Tibial nerve (tissue), 4 donors: ENCODE results near the gene WWTR1.

Experiments used
- EP300 ChIP-seq, 2 donors: sonication (generic); formaldehyde crosslinking; IDR thresholded peaks; one replicate each; pipeline ENCODE4 v1.6.1; 2017; ENCODE audit warnings: antibody characterized with exemption in 2 of 2, mild to moderate bottlenecking in 1 of 2
- POLR2A ChIP-seq, 2 donors: fragments of 450-650 bp; IDR thresholded peaks; one replicate each; pipeline ENCODE4 v1.6.1; 2017; ENCODE audit warnings: antibody characterized with exemption in 2 of 2, mild to moderate bottlenecking in 2 of 2, moderate library complexity in 2 of 2
- TF ChIP-seq, protein P1 (sequence below), 5 experiments: fragments of 200-600 bp in 3 of 5; fragments of 450-650 bp in 2 of 5; sonication (generic) in 3 of 5; IDR thresholded peaks; one replicate each; pipeline ENCODE4 v1.5.1; 2016 to 2019; ENCODE audit warnings: antibody characterized with exemption in 5 of 5, mild to moderate bottlenecking in 3 of 5, moderate library complexity in 2 of 5

GRCh38 chr3:149515249-149515648 lies 142.6 kb downstream of the WWTR1 start:
- TF ChIP-seq, protein P1, sequence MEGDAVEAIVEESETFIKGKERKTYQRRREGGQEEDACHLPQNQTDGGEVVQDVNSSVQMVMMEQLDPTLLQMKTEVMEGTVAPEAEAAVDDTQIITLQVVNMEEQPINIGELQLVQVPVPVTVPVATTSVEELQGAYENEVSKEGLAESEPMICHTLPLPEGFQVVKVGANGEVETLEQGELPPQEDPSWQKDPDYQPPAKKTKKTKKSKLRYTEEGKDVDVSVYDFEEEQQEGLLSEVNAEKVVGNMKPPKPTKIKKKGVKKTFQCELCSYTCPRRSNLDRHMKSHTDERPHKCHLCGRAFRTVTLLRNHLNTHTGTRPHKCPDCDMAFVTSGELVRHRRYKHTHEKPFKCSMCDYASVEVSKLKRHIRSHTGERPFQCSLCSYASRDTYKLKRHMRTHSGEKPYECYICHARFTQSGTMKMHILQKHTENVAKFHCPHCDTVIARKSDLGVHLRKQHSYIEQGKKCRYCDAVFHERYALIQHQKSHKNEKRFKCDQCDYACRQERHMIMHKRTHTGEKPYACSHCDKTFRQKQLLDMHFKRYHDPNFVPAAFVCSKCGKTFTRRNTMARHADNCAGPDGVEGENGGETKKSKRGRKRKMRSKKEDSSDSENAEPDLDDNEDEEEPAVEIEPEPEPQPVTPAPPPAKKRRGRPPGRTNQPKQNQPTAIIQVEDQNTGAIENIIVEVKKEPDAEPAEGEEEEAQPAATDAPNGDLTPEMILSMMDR (IDR thresholded peaks at IDR 0.05): no peak
- TF ChIP-seq POLR2A (IDR thresholded peaks at IDR 0.05) (no peak), EP300 (IDR thresholded peaks at IDR 0.05) (no peak)
